ENCODE data around the gene HELZ2.
A peak's percentile ranks its signal among the peaks of the same experiment; 100 is the strongest.
"Not testable (repeated sequence)": the region's sequence is repeated elsewhere in the genome, so short reads cannot be mapped to it uniquely, and the experiment has no call there.

Gene HELZ2

DNA sequence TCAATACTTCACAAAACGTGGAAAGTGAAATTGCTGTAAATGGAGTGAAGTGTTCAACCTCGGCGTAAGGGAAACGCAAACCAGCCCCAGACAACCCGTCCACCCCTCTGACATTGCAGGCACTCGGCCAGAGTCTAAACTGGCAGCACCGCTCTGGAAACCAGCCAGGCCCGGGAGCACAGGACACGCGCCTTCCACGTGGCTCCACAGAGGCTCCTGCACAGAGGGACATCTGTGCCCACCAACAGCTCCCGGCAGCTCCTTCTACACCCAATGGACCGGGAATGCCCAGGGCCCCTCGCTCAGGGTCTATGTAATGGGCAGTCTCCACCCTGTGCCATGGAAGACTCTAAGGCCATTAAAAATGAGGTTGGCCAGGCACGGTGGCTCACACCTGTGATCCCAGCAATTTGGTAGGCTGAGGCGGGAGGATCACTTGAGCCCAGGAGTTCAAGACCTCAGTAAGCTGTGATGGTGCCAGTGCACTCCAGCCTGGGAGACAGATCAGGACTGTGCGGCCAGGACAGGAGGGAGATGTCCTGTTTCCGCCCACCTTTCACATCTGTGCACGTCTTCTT lies 3.4 kb upstream of the HELZ2 start:
- no peak for DNase-seq

DNA sequence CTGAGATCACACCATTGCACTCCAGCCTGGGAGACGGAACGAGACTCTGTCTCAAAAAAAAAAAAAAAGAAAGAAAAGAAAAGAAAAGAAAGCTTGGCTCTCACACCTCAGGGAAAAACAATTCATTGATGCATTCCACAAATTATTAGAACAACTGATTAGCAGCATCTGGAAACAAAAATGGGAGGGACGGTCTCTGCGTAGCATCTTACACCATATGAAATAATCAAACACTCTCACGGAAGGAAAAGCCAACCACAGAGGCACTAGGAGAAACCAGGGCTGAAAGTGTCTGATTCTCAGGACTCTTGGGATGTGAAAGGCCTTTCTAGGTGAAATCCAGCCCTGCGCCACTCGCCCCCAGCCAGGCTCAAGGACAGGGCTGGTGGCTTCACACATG lies 2.3 kb upstream of the HELZ2 start:
- no peak for DNase-seq

DNA sequence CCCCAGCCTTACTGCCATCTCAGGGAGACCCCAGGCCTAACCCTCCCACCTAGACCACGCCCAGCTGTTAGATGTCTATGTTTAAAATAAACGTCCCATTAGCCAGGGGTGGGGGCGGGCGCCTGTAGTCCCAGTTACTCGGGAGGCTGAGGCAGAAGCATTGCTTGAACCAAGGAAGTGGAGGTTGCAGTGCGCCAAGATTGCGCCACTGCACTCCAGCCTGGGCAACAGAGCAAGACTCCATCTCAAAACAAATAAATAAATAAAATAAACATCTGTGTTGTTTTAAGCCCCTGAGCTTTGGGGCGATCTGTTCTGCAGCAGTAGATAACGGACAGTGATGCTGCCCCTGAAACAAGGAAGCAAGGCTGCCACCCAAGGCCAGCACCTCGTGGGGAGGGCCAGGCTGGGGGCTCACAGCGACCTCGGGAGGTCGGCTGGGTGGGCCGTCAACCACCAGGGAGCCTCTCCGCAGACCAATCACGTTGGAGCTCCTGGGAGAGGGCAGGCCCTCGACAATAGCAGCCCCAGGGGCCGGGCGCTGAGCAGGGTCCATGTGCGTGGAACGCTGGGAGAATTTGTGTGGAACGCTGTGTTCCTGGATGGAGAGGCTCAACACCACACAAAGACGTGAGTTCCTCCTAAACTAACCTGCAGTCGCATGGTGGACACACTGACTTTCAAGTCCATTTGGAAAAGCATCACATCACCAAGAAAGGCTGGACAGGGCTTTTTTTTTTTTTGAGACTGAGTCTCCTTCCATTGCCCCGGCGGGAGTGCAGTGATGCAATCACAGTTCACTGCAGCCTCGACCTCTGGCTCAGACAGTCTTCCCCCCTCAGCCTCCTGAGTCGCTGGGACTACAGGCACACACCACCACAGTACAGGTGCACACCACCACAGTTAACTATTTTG lies 1.0 kb upstream of the HELZ2 start:
- no peak for DNase-seq

DNA sequence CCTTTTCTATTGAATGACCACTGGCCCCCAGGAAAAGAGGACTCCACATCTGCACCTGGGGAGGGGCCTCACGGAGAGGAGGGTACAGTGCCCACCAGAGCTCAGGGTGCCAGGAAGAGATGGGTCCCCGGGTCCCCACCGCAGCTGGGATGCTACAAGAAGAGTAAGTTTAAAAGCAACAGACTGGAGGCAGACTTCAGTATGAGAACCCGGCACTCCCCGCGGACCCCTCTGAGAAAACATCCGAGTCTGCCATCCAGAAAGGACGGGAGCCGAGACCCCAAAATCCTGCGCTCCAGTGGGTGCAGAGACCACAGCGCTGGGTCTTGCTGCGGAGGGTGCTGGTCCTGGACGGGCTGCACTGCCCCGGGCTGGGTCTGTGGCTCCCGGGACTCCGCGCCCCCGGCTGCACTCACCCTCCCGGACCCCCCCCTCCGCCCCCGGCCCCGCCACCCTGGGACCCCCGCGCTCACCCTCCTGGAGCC lies 350 bp downstream of the HELZ2 start:
- DNase-seq: no peak

DNA sequence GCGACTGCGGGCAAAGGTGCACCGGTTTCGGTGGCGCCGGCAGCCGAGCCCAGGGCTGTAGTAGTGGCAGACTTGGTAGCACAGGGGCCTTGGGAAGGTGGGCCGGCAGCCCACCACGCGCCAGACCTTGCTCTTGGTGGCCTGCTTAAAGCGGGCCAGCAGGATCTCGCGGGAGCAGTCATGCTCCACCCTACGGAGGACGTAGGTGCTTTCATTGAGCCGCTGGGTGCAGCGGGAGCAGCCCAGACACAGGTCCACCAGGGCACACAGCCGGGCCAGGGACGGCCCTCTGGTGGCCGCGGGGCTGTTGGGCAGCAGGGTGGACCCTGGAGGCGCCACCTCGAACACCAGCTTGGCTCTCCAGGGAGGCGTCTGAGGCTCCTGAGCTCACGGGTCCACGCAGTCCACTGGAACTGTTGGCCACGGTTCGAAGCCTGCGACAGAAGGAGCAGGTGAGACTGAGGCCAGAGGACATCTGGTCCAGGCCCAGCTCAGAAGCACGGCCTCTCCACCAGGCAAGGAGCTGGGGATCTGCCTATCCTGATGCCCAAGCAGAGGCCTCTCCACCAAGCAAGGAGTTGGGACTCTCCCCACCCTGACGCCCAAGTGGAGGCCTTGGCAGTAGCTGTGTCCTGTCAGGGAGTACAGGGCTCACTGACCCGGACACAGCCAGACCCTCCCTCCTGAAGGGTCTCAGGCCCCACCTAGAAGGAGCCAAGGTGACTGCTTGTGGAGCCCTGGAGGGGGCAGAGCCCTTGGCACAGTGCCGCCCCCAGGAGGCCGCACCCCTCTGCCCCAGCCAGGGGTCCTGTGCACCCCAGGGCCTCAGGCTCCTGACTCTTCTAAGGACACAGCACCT lies 1.0 kb downstream of the HELZ2 start:
- no peak for DNase-seq

DNA sequence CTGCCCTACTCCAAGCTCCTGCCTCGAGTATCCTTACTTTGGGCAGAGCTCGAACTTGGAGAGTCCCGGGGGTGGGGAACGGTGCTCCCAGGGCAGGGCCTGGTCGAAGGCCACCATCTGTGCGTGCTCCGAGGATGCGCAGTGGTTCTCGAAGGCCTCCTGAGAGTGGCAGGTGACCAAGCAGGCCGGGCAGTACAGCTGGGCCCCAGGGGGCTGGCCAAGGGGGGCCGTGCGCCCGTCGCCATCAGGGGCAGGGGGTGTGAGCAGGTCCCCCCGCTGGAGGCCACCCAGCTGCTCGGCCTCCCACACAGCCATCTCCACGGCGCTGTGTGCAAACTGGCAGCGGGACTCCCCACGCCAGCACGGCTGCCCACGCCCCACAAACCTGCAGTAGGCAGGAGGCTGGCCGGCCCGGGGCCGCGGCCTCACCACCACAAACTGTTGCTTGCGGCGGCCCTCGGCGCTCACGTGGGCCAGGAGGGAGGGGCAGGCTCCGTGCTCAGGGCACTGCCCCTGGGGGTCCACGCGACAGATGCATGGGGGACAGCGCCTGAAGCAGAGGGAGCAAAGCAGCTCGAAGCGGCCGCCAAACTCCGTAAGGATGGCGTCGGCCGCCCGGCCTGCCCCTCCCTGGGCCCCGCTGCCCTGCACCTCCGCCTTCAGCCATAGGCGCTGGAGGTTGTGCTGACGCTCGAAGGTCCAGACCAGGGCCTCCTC lies 1.8 kb downstream of the HELZ2 start:
- no peak for DNase-seq

DNA sequence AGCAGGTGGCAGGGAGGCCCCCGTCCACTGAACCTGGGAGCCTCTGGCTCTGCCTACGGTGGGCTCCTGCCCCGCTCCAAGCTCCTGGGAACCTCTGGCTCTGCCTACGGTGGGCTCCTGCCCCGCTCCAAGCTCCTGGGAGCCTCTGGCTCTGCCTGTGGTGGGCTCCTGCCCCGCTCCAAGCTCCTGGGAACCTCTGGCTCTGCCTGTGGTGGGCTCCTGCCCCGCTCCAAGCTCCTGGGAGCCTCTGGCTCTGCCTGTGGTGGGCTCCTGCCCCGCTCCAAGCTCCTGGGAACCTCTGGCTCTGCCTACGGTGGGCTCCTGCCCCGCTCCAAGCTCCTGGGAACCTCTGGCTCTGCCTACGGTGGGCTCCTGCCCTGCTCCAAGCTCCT lies 3.0 kb downstream of the HELZ2 start:
- DNase-seq: not testable (repeated sequence)

DNA sequence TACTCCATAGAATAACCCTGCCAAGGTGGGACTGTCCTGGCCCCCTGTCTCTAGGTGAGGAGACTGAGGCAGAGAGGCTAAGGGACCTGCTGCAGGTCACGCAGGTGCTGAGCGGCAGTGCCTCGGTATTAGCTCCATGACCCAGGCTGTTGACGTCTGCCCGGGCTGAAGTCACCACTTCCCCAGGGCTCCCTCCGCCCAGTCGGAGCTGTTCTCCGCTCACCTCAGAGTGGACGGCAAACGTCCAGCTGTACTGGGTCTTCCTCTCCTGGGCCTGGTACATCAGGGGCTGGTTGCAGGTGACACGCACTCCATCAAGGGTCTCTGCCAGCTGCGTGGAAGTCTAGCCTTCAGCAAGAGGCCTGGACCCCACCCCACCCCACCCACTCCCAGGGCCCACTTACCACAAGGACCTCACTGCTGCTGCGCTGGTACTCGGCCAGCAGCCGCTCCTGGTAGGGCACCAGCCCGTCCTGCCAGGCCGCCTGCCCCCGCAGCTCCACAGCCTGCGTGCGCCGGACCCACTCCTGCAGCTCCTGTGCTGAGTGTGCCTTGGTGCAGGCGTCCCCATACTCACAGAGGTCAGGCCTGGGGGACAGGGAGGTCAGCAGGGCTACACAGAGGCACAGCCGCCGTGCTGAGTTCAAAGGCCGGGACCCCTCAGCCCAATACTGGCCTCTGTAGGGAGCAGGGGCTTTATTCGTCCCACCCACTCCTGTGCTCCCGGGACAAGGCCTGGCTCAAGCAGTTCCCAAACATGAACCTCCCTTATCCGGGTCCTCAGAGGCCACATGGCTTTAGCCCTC lies 3.6 kb downstream of the HELZ2 start:
- no peak for DNase-seq

DNA sequence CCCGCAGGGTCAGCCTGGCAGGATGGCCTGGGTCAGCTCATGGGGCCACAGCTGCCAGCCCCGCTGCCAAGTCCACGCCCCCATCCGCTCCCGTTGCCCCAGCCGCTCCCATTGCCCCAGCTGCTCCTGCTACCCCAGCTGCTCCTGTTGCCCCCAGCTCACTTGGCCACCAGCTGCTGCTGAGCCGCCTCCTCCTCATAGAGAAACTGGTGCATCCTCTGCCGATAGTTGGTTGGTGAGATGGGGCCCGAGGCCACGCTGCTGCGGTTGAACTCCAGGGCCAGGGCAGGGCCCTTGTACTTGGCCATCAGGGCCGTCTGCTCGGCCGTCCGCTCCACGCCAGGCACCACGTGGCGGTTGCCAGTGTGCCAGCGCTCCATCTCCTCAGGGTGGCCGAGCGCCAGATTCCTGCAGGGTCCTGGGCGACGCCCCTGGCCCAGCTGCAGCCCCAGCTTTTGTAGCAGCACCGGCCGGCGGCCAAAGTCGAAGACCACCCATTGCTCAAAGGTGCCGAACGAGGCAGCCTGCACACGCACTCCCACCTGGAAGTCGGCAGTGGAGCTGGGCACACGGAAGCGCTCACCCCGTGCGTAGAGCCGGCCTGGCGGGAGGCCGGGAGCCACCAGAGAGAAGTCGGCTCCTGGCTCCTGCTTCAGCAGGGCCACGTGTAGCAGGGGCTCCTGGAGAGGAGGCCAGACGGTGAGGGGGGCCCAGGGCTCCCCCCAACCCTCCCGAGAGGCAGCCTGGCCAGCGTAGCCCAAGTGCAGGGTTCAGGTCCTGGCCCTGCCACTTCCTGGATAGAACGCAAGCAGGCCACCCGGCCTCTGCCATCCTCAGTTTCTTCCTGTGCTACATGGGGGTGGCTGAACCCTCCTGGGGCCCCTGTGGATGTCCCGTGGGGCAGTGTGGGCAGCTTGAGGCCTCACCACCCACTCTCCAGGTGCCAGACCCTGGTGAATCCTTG lies 4.8 kb downstream of the HELZ2 start:
- no peak for DNase-seq

DNA sequence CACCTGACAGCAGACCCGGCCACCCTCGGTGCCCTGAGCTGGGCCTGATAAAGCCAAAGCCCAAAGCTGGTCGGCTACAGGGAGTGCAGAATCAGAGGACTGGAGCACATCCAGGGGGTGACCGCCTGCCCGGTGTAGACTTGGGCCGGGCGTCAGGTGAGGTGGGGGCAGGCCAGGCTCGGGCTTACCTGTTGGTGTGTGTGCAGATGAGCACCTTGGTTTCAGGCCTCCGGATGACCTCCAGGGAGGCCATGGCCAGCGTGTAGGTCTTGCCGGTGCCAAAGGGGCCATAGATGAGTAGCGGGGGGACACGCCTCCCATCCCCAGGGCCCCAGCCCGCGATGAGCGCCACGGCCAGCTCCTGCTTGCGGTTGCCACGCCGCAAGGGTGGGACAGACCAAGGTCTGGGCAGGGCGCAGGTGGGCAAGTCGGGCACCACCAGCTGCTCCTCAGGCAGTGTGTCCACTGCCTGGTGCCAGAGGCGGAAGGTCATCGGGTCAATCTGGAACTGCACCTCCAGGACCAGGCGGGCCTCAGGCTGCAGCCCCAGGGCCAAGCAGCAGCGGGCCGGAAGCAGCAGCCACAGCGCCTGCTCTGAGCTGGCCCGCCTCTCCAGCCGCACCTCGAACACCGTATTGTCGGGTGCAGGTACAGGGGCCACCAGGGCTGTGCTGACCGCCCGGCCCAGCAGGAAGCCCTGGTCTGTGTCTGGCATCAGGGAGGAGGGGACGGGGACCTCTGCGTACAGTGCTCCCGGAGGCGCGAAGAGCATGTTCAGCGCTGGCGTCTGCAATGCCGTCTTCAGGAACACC lies 5.7 kb downstream of the HELZ2 start:
- DNase-seq: no peak

DNA sequence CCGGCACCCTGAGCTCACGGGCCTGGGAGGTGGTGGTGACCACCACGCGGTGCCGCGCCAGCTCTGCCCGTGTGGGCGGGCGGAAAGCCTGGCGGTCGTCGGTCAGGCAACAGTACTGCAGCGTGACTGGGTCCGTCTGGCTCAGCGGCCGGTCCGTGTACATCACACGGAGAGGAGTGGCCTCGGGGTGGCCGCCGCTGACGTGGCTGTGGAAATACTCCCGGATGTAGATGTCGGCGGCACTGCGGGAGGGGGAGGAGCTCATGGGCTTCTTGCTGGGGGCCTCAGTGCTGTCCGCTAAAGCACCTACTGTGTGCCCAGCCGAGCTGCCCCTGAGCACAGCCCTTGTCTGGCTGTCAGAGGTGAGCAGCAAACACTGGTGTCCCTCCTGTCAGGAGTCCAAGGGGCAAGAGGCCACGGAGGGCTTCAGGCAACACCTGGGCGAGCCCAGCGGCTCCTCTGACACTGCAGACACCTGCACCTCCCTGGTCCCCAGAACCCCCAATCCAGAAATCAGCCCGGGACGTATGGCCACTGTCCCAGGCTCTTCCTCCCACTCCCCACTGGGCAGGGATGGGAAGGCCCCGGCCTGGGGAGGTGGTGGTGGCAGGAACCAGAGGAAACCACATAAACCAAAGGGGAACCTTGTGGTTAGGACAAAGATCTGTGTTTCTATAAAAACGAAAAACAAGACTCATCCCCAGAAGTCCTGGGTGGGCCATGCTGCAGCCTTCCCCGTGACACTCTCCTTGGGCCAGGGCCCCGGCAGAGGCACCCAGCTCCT lies 6.5 kb downstream of the HELZ2 start:
- DNase-seq: peak; percentile 72

DNA sequence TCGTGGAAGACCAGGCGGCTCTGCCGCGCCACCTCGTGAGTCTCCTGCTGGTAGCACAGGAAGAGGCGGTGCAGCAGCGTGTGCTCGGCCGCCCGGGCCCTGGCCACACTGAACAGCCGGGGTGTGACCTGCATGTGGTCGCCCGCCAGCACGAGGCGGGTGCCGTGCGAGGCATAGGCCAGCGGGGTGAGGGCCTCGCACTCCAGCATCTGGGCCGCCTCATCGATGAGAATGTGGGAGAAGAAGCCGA lies 7.0 kb downstream of the HELZ2 start:
- DNase-seq: peak; percentile 32

DNA sequence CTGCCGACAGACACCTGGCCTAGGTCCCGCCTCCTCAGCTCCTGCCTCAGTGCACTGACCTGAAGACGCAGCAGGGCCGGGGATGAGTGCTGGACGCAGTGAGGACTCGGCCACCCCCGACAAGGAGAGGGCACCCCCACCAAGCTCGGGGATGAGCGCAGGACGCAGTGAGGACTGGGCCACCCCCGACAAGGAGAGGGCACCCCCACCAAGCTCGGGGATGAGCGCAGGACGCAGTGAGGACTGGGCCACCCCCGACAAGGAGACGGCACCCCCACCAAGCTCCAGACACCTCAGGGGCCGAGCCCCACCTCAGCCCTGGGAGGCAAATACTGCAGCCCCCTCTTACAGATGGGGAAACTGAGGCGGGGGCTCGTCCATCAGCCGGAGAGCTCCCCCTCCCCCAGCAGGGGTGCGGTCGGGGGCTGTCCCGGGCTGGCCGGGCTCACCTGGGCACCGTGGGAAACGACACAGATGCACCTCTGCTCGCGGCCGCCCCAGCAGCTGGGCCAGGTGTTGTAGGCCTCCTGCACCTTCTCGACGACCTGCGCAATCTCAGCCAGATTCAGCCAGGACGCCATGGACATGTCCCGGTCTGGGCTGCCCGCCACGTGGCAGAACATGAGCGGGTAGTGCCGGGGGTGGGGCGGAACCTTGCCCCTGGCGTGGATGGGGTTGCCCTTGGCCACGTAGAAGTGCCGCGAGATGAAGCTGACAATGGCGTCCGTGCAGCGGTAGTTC lies 7.5 kb downstream of the HELZ2 start:
- no peak for DNase-seq

DNA sequence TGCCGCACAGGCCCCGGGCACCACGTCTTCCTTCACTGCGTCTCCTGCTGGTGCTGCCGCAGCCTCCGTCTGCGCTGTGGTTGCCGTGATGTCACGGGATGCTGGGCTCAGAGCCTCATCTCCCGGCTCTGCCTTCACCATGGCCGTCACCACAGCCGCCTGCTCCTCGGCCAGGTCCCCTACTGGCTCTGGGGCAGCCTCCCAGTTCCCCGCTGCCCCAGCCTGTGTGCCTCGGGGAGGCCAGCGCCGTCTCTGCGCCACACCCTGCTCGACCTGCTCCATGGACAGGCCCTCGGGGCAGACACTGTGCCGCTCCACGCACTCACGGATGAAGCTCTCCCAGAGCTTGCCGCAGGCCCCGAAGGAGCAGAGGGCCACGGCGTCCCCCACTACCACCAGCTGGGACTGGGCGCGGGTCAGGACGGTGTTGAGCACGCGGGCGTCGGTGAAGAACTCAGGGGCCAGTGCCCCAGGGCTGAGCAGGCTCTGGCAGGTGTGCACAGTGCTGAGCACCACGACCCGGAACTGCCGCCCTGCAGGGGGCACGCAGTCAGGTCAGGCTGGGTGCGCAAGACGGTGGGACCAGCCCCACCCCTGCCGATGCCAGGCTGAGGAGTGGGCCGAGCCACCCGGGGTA lies 8.2 kb downstream of the HELZ2 start:
- no peak for DNase-seq

DNA sequence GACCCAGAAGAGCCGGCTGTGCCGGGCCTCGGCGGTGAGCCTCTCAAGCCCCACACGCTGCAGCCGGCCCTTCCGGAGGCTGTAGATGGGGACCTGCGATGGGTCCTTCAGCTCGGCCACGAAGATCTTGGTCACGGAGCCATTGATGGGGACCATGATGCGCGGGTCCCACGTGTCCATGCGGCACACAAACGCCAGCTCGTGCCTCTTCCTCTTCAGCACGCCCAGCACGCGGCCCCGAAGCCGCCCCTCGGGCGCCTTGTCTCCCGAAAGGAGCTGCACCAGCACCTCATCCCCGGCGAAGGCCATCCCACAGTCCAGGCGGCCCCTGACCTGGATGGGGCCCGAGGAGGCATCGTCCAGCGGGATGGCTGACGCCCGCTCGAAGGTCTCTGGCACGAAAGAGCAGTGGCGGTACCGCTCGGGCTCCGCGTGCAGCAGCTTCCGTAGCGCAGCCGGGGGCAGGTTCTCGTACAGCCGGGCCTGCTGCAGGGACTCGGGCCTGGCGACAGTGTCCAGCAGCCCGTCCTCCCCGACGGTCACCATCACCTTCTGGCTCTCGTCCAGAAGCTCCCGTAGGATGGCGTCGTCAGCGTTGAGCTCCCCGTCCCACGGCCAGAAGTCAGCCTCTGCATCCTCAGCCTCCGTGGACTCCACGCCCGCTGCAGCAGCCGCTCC lies 8.9 kb downstream of the HELZ2 start:
- DNase-seq: no peak

DNA sequence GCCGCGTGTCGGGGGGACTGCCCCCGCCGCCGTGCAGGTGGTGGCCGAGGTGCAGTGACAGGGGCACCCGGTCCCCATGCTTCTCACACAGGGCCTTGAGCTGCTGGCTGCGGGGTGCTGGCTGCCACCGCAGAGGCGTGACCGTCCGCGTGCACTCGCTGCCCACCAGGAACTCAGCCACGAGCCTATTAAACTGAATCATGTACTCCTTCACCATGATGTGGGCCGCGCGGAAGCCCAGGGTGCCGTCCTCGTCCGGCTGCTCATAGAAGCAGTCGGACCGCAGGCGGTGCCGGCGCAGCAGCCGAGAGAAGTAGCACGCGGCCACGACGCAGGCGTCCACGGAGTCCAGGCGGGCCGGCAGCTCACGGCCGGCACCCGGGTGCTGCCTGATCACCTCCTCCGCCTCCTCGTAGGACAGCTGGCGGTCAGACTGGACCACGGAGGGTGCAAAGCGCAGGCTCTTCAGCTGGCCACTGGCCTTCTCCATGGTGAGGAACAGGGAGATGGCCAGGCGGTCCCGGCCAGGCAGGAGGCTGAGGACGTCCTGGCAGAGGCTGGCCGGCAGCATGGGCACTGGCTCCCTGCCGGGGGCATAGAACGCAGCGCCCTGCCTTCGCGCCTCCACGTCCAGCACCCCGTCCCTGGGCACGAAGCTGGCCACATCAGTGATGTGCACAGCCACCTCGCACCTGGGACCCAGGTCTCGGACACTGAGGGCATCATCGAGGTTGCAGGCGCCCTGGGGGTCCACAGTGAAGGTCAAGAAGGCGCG lies 9.8 kb downstream of the HELZ2 start:
- no peak for DNase-seq
